Subcutaneous adipose tissue (tissue), 4 donors: ENCODE data around the gene FAH. TPM values are rescaled to one million over a fixed set of nuclear protein-coding genes. Genes with fewer than 3 reads are reported as not detected.

Source experiments
- total RNA-seq, 4 donors: library from RNA; depleted of rRNA; stranded (reverse); fragments of >200 nt; gene quantifications; one replicate each; pipeline ENCODE4 v1.1.0, GENCODE V29; 2016
- TF ChIP-seq, protein P1 (sequence below): fragments of 450-650 bp; IDR thresholded peaks from one replicate; pipeline ENCODE4 v1.5.1; 2016; ENCODE audit warnings: low read depth, mild to moderate bottlenecking, control low read depth, antibody characterized with exemption, moderate library complexity

The FAH gene
- total RNA-seq, 4 donors from 2014 or later, result 87.6 to 196 (median 109) TPM

DNA sequence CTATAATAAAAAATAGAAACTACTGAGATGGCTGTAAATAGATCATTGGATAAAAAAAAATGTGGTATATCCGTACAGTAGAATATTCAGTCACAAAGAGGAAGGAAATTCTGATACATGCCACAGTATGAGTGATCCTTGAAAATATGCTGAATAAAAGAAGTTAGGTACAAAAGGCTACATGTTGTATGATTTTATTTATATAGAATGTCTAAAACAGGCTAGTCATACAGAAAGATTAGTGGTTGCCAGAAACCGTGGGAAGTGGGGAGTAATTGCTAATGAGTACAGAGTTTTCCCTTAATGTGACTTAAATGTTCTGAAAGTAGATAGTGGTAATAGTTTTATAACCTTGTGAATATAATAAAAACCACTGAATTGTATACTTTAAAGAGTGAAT, 24.9 kb upstream of the FAH start:
- TF ChIP-seq, protein P1, sequence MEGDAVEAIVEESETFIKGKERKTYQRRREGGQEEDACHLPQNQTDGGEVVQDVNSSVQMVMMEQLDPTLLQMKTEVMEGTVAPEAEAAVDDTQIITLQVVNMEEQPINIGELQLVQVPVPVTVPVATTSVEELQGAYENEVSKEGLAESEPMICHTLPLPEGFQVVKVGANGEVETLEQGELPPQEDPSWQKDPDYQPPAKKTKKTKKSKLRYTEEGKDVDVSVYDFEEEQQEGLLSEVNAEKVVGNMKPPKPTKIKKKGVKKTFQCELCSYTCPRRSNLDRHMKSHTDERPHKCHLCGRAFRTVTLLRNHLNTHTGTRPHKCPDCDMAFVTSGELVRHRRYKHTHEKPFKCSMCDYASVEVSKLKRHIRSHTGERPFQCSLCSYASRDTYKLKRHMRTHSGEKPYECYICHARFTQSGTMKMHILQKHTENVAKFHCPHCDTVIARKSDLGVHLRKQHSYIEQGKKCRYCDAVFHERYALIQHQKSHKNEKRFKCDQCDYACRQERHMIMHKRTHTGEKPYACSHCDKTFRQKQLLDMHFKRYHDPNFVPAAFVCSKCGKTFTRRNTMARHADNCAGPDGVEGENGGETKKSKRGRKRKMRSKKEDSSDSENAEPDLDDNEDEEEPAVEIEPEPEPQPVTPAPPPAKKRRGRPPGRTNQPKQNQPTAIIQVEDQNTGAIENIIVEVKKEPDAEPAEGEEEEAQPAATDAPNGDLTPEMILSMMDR, result no peak

DNA sequence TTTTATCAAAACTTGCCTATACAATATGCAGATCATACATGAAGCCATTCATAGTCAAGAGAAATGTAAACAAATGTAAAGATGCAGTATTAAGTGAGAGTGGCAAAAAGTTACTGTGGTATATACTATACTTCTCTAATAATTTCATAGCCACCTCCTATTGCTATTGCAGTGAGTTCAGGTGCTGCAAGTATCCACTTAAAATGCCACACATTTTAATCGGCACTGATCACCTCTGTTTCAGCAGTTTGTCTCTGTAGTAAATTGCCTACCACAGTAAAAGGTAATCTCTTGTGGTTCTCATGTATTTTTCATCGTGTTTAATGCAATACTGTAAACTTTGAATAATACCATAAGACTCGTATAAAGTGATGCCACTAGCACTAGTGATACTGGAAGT, 20.4 kb upstream of the FAH start:
- TF ChIP-seq, protein P1, result no peak

DNA sequence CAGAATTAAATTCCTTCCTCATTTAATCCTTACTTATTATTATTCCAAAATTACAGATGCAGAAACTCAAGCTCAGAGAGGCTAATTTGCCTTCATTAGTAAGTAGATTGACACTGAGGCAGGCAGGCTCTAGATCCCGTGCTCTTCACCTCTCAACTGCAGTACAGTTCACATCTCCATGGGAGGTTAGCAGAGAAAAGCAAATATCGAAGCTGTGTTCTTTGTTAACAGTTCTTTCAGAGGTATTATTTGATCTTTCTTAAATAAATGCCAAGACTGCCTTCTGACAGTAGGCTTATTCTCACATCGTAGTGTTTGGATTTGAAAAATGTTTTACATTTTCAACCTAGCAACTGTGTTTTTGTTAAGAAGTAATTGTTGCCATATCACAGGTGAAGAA, 15.9 kb upstream of the FAH start:
- TF ChIP-seq, protein P1, result no peak

DNA sequence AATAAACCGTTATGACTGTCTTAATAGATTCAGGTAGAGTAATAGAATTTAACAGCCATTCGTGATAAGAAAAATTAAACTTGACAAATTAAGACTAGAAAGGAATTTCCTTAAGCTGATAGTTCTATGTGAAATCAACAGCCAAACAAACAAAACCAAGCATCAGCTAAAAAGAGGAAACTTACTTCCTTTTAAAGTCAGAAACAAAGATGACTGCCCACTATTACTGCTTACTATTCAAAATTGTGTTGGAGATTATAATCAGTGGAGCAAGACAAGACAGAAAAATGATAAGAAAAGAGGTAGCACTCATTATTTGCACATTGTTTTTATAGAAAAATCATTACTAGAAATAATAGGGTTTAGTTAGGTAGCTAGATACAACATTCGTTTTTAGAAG, 13.8 kb upstream of the FAH start:
- TF ChIP-seq, protein P1, result no peak

DNA sequence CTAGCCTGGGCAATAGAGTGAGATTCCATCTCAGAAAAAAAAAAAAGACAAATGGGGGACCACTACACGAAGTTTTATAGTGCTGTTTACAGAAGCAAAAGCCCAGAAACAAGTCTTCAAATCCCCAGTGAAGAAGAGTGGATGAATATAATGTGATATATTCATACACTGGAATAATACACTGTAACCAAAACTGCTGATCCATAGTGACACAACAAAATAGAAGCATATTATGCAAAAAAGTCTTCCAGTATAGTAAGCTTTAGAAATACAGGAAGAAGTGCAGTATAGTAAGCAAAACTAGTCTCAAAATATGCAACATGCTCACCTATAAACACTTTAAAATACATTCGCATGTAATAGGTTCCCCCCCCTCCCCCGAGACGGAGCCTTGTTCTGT, 11.9 kb upstream of the FAH start:
- TF ChIP-seq, protein P1, result no peak

DNA sequence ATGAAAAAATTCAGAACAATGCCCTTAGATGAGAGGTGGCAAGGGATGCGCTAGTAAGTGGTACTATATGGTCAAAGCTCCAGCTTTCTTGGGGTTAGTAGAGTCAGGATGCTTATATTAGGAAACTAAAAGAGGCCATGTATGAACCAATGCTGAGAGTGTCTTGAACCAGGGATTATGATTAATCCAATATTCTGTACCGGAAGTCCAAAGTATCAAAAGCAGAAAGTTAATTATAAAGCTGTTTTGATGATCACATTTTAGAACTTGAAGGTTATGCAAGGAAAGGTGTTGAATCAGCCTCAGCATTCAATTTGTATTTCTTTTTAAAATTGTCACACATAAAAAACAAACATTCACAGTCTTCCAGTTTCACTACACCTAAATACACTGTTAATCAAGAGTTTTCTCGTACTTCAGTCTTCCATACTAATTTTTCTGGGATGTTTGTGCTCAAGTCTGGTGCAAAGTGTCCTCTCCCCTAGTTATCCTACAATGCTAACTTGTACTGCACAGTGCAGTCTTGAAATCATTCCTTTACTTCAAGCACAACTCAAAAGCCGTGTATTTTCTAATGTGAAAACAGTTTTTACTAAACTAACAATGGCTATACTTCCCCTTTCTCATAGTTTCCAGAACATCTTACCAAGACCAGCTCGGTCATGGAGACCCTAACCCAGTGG, 10.7 kb upstream of the FAH start:
- TF ChIP-seq, protein P1, result no peak

DNA sequence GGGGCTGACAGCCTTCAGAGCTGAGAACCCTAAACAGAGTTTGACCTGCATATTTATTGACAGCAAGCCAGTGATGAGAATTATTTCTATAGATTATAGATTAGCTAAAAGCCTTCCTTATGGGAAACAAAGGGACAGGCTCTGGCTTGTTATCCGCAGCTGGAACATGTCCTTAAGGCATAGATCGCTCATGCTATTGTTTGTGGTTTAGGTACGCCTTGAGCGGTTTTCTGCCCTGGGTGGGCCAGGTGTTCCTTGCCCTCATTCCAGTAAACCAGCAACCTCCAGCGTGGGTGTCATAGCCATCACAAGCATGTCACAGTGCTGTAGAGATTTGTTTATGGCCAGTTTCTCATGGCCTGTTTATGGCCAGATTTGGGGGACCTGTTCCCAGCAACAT, 10.2 kb upstream of the FAH start:
- TF ChIP-seq, protein P1, result no peak
